Spleen (tissue), 11 donors: Measurements from ENCODE around the gene DCXR. TPM values are rescaled to one million over a fixed set of nuclear protein-coding genes. Genes with fewer than 3 reads are reported as not detected.
A peak's percentile ranks its signal among the peaks of the same experiment; 100 is the strongest.

ENCODE experiments used
- DNase-seq: peaks from one replicate; pipeline ENCODE4 v3.0.0-alpha.2; 2020
- H3K27ac ChIP-seq, 8 donors: fragments of 200-600 bp; sonication (generic) in 7 of 8; 1 replicate in 4 of 8; 2 replicates in 4 of 8; pipeline versions ENCODE4 v1.5.0 to v1.8.0; 2016 to 2021; ENCODE audit warnings: inconsistent platforms in 4 of 8, mild to moderate bottlenecking in 4 of 8, moderate library complexity in 1 of 8
- H3K27me3 ChIP-seq, 7 donors: fragments of 200-600 bp; sonication (generic) in 6 of 7; replicated peaks in 1 of 7; 1 replicate in 4 of 7; 2 replicates in 3 of 7; pipeline versions ENCODE4 v1.5.0 to v1.8.0; 2016 to 2021; ENCODE audit warnings: inconsistent platforms in 3 of 7, mild to moderate bottlenecking in 1 of 7
- H3K36me3 ChIP-seq, 6 donors: fragments of 200-600 bp; sonication (generic) in 5 of 6; 1 replicate in 4 of 6; 2 replicates in 2 of 6; pipeline versions ENCODE4 v1.5.0 to v1.8.0; 2016 to 2021; ENCODE audit warnings: inconsistent platforms in 2 of 6
- H3K4me1 ChIP-seq, 6 donors: fragments of 200-600 bp; sonication (generic) in 5 of 6; 1 replicate in 3 of 6; 2 replicates in 3 of 6; pipeline versions ENCODE4 v1.5.0 to v1.8.0; 2016 to 2021; ENCODE audit warnings: inconsistent platforms in 3 of 6
- H3K4me3 ChIP-seq, 8 donors: fragments of 200-600 bp; sonication (generic) in 7 of 8; 1 replicate in 4 of 8; 2 replicates in 4 of 8; pipeline versions ENCODE4 v1.5.0 to v1.8.0; 2016 to 2021; ENCODE audit warnings: inconsistent platforms in 4 of 8, mild to moderate bottlenecking in 4 of 8, moderate library complexity in 2 of 8
- H3K9me3 ChIP-seq, 8 donors: fragments of 200-600 bp; sonication (generic) in 7 of 8; 1 replicate in 4 of 8; 2 replicates in 4 of 8; pipeline versions ENCODE4 v1.5.0 to v1.8.0; 2016 to 2021; ENCODE audit warnings: inconsistent platforms in 4 of 8
- CTCF ChIP-seq, 11 experiments: fragments of 200-600 bp in 7 of 11; fragments of 450-650 bp in 4 of 11; sonication (generic) in 4 of 11; IDR thresholded peaks in 8 of 11; conservative IDR thresholded peaks in 3 of 11; 1 replicate in 7 of 11; 2 replicates in 4 of 11; pipeline versions ENCODE4 v1.4.0 to v1.8.0; 2016 to 2021; ENCODE audit warnings: antibody characterized with exemption in 11 of 11, inconsistent platforms in 4 of 11, mild to moderate bottlenecking in 1 of 11
- POLR2A ChIP-seq, 3 donors: fragments of 450-650 bp; IDR thresholded peaks; one replicate each; pipeline ENCODE4 v1.5.1; 2017; ENCODE audit warnings: antibody characterized with exemption in 3 of 3, mild to moderate bottlenecking in 1 of 3
- POLR2AphosphoS5 ChIP-seq, 3 donors: sonication (generic); formaldehyde crosslinking; IDR thresholded peaks; one replicate each; pipeline ENCODE4 v1.5.1; 2017; ENCODE audit warnings: antibody characterized with exemption in 3 of 3
- WGBS, 5 donors: extraction: QIAGEN DNeasy Blood & Tissue Kit in 3 of 5; methylation state at CpG; one replicate each; pipeline versions ENCODE4 v1.1.5 to v1.1.7; 2013 to 2018; 5-methylcytosine and 5-hydroxymethylcytosine counted together
- intact Hi-C: fragments of 100-400 bp; cut with DNase I; formaldehyde crosslinking; loops from one replicate; pipeline ENCODE4 v1.15.0; 2023; ENCODE audit warnings: low total_unique reads
- polyA plus RNA-seq, 3 donors: library from polyadenylated mRNA; stranded (reverse); fragments of 200-250 nt; gene quantifications; one replicate each; pipeline ENCODE4 v1.2.1, GENCODE V29; 2013
- total RNA-seq, 7 donors: library from RNA; depleted of rRNA in 3 of 7; stranded (reverse); fragments of >200 nt in 3 of 7; fragmentation: NEBNext Ultra II Directional in 4 of 7; extraction: Animal tissue kit (Norgen Biotek cat#: 25700) in 4 of 7; gene quantifications; one replicate each; pipeline versions ENCODE4 v1.1.0 to v1.2.1, GENCODE V29; 2016 to 2021
- donor health status: healthy with polysubstance abuse.
- donor health status: DM: no; HTN: no; CAD: no; lungs with moderate emphysema.
- donor health status: DM: no; HTN: no; CAD: no.
- donor health status: Bipolar disorder and iron deficiency.
- donor health status: healthy.
- donor health status: DM: no; HTN: no; CAD: no.
- donor health status: DM: yes; HTN: yes; CAD: no.

The DCXR gene
- total and polyA plus RNA-seq, 10 donors: 44.2 to 88.0 (median 61.0) TPM

- 83 to 86% (median 83%) methylated on average over 17 to 21 of the region's 21 CpGs for WGBS, 5 donors
- H3K27me3 ChIP-seq: no peaks in the 10 kb centered on the region
- no peak for TF ChIP-seq CTCF (IDR thresholded peaks at IDR 0.05 in 8 of 11, conservative IDR thresholded peaks at IDR 0.05 in 3 of 11)
- TF ChIP-seq POLR2AphosphoS5 (IDR thresholded peaks at IDR 0.05): no peak
- TF ChIP-seq POLR2A (IDR thresholded peaks at IDR 0.05): no peak
- peaks cover 0 to 46% (median 34%) of the 10 kb centered on the region in 6 donors for H3K36me3 ChIP-seq
- no peak for DNase-seq
- H3K27ac ChIP-seq: no peak overlapping the region
- H3K4me3 ChIP-seq: no peak overlapping the region
- intact Hi-C loops: no loop called here
- no peaks in the 10 kb centered on the region for H3K9me3 ChIP-seq
- no peaks in the 10 kb centered on the region for H3K4me1 ChIP-seq
Observed at GRCh38 chr17:82076785-82077591, 39.5 kb upstream of the DCXR start.

DNA sequence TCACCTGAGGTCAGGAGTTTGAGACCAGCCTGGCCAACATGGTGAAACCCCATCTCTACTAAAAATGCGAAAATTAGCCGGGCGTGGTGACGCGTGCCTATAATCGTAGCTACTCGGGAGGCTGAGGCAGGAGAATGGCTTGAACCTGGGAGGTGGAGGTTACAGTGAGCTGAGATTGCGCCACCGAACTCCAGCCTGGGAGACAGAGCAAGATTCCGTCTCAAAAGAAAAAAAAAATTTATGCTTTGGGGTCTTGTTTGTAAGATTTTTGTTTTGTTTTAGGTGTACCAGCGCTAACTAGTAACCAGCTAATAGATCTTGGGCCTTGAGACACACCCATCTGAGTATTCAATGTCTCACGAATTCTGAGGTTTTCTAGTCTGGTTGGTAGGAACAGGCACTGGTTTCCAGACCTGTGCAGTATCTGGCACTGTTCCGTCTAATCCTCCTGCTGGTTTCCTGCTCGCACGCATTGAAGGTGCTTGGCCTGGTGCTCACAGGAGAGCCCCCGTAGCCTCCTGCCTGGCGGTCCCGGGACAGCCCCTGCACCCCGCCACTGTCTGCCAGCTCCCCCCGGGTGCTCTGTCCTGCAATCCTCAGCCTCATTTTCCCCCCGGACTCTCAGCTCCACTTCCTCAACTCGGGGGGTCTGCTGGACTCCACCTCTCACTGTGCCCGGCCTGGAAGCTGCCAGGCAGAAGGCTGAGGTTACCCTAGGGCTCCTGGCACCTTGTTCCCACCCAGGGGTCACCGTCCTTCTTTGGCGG lies 38.7 kb upstream of the DCXR start:
- no peaks in the 10 kb centered on the region for H3K9me3 ChIP-seq
- intact Hi-C loops: no loop called here
- peak in 1 of 3 donors; percentile 18 for TF ChIP-seq POLR2AphosphoS5 (IDR thresholded peaks at IDR 0.05)
- no peak for TF ChIP-seq POLR2A (IDR thresholded peaks at IDR 0.05)
- no peaks in the 10 kb centered on the region for H3K27me3 ChIP-seq
- no peak overlapping the region for H3K27ac ChIP-seq
- DNase-seq: no peak
- H3K4me3 ChIP-seq: no peak overlapping the region
- peaks cover 0 to 38% (median 26%) of the 10 kb centered on the region in 6 donors for H3K36me3 ChIP-seq
- H3K4me1 ChIP-seq: no peaks in the 10 kb centered on the region
- 79 to 84% (median 82%) methylated on average over 24 to 25 of the region's 25 CpGs for WGBS, 5 donors

DNA sequence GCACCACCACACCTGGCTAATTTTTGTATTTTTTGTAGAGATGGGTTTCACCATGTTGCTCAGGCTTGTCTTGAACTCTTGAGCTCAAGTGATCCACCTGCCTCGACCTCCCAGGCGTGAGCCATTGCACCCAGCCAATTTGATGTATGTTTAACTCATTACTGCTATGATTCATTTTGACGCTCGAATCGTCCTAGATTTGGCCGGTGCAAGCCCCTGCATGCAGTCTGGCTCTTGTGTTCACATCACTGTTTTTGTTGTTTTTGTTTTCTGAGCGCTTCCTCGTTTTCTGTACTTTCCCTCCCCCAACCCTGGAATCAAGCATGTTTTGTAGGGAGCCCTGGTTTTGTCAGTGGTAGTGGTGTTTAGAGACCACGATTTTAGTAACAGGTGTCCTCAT lies 35.9 kb upstream of the DCXR start:
- TF ChIP-seq POLR2AphosphoS5 (IDR thresholded peaks at IDR 0.05): no peak
- TF ChIP-seq POLR2A (IDR thresholded peaks at IDR 0.05): no peak
- TF ChIP-seq CTCF (IDR thresholded peaks at IDR 0.05 in 8 of 11, conservative IDR thresholded peaks at IDR 0.05 in 3 of 11): no peak
- 82 to 89% (median 86%) methylated on average over 9 of the region's 9 CpGs for WGBS, 5 donors
- Histone ChIP-seq H3K36me3 (peaks cover 0 to 10% (median 2%) of the 10 kb centered on the region in 6 donors), H3K27ac (no peak overlapping the region), H3K4me3 (no peak overlapping the region), H3K4me1 (no peaks in the 10 kb centered on the region), H3K9me3 (no peaks in the 10 kb centered on the region), H3K27me3 (no peaks in the 10 kb centered on the region)
- DNase-seq: no peak
- intact Hi-C loops: no loop called here

DNA sequence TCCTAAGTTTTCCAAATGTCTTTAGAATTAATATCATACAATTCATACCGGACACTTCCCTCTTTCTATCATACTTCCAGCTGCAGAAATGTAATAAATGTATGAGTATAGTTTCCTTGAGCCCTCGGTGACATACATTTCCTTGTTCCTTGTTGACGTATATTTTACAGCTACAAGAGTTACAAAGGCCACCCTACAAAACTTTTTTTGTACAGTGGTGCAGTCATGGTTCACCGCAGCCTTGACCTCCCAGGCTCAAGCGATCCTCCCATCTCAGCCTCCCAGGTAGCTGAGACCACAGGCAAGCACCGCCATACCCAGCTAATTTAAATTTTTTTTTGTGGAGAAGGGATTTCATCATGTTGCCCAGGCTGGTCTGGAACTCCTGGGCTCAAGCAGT lies 35.3 kb upstream of the DCXR start:
- no peak for DNase-seq
- WGBS, 5 donors: 76 to 86% (median 83%) methylated on average over 6 of the region's 6 CpGs
- Histone ChIP-seq H3K4me1 (no peaks in the 10 kb centered on the region), H3K27ac (no peak overlapping the region), H3K9me3 (no peaks in the 10 kb centered on the region), H3K36me3 (peaks cover 0 to 4% (median 0%) of the 10 kb centered on the region in 6 donors), H3K4me3 (no peak overlapping the region), H3K27me3 (no peaks in the 10 kb centered on the region)
- intact Hi-C loops: no loop called here
- TF ChIP-seq CTCF (IDR thresholded peaks at IDR 0.05 in 8 of 11, conservative IDR thresholded peaks at IDR 0.05 in 3 of 11) (no peak), POLR2A (IDR thresholded peaks at IDR 0.05) (no peak), POLR2AphosphoS5 (IDR thresholded peaks at IDR 0.05) (no peak)
